GM18870 (cell line): ENCODE results near the gene PPARG.

ENCODE experiments used
- ATAC-seq: cut with Tn5 transposase; IDR thresholded peaks from one replicate; pipeline ENCODE4 v1.9.1; 2021; ENCODE audit warnings: moderate library complexity; ENCODE audit not compliant: unreplicated experiment

Gene PPARG

DNA sequence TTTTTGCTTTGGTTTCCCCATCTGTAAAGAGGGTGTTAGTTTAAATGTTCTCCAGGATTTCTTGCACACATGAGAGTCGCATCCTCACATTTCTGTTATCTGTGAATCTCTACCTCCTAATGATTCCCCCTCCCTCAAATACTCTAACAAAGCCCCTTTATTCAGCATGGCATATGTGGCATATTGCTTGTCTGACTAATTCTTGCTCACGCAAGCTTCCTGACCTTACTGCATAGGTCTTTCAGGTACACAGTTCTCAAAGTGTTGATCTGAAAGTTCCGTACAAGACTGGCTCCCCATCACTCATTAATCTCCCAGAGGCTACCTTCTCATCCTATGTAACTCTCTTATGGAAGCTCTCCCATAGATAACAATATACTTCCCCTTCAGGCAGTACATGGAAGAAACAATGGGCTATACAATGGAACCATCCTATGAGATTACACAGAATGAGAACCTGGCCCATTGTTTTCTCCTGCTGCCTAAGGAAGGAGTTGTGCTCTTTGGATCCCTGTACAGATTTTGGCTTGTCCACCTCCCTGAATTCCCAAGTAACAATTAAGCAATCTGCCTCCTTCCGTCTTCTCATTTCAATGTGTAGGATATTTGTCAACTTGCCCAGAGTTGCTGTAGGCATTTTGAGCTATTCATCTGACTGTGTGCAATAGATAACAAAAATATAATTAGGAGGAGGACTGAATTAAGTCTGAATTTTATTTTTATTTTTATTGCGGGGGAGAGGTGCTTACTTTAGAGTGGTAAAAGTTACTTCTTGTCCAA is 51.0 kb downstream of the PPARG start:
- no peak for ATAC-seq

DNA sequence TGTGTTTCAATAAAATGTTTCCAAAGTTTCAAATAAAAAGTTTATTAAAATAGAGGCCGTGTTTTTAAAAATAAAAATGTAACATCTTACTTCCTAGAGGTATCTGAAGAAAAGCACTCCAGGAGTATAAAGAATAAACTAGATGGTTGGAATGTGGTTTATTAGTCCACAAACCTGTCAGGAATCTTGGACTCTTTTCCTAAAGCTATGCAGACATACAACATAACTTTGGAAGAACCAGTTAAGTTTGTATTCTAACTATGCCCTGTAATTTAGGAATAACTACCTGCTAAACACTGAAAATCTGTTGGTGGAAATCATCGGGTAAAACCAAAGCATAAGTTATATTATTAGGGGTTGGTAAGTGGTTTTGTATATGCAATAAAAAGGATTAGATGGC is 51.6 kb downstream of the PPARG start:
- no peak for ATAC-seq

- ATAC-seq, result no peak
Measured at GRCh38 chr3:12342151-12342550, 53.3 kb downstream of the PPARG start.

DNA sequence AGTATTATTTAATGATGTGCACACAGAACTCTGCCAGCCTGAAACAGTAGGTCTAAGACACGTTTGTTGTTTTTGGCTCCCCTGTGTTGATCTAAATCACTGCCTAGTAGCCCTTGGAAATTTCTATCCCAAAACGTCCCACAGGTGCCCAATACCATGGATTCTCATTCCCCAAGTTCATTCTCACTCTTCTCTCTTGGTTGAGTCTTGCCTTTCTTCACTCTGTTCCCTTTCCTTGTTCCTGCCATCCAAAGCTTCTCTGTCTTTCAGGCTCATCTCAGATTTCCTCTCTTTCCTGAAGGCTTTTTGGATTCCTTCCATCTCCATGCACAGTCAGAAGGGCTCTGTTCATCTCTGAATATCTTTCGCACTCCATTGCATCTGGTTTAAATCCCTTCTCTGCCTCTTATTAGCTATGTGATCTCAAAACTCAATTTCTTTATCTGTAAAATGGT is 54.2 kb downstream of the PPARG start:
- ATAC-seq, result no peak

- ATAC-seq, result no peak
Measured at GRCh38 chr3:12345141-12345561, 56.3 kb downstream of the PPARG start.

GRCh38 chr3:12345584-12346494 is 57.0 kb downstream of the PPARG start:
- ATAC-seq, result no peak

DNA sequence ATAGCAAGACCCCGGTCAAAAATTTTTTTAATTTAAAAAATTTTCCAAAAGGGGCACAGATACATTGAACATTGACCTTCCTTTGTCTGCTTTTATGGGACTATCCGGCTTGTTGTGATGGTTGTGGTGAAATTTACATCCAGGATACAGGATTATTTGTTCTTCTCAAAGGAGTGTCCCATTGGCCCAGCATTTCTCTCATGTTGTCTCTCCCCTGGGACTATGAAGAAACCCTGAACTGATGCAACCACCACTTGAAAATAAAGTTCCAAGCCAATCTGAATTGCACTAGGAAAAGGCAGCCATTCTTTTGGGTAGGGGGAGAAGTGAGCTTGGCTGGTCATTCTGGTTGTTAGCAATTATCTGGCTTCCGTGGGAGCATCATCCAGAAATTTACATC is 58.4 kb downstream of the PPARG start:
- no peak for ATAC-seq

DNA sequence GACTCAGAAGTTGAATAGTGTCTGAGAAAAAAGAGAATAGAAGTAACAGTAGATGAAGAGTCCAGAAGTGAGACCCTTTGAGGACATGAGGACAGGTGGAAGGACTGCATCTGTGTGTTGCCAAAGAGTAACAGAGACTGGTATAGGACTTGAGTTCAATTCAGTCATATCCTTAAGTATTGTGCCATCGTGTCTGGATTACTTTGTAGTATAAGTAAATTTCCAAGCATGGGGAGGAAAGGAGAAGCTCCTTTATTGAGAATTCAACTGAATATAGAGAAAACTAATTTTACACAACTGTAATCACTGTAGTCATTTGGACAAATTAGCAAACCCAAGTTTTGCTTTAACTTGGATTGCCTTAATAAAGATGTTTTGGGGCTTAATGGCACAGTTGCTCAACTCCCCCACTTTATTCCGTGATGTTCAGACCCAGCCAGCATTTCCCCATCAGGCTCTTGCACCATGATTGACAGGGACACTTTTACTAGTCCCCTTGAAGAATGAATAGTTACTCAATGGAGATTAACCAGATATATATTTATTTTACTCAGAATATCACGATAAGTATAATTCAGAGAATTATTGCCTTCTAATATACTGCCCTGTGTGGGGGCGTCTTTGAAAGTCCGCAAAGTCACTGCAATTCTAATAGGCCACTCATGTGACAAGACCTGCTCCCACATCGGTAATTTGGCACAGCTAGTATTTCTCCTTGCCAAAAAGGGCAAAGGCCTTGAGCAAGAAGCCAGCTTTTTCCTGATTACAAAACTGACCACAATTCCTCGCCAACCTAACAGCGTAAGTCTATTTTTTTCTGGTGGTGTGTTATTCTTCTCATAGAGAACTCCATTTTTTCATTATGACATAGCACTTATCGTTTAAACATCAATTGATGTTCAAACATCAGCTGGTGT is 61.3 kb downstream of the PPARG start:
- ATAC-seq, result no peak

- no peak for ATAC-seq
Measured at GRCh38 chr3:12351145-12351544, 62.3 kb downstream of the PPARG start.

GRCh38 chr3:12352253-12352652 is 63.4 kb downstream of the PPARG start:
- no peak for ATAC-seq

GRCh38 chr3:12352755-12353154 is 63.9 kb downstream of the PPARG start:
- ATAC-seq, result no peak

DNA sequence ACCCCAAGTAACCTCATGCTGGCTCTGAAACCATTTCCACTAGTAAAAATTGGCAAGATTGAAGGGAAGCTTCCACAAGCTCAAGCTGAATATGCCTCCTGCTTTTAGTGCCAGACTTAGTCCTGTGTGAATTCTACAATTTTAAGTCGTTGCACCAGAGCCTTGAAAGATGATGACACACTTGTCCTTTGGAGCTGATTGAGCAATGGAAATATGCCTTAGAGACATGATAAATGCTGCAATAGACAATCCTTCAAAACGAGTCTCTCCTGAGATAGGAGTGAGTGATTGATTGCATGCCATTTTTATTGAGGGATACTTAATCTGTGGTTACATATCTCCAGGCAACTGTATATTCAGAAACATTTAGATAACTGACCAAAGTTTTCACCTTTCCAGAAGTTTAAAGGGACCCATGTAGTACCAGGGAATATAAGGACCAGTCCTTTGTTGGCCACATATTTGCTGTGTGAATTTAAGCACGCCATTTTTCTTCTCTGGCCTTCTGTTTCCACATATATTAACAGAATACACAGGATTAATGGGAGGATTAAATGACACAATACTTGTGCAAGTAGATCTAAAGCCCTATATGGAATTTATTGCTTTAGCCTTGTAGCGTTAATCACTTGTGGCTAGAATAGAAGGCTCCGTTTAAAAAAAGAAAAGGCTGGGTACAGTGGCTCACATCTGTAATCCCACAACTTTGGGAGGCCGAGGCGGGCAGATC is 65.1 kb downstream of the PPARG start:
- ATAC-seq, result no peak

DNA sequence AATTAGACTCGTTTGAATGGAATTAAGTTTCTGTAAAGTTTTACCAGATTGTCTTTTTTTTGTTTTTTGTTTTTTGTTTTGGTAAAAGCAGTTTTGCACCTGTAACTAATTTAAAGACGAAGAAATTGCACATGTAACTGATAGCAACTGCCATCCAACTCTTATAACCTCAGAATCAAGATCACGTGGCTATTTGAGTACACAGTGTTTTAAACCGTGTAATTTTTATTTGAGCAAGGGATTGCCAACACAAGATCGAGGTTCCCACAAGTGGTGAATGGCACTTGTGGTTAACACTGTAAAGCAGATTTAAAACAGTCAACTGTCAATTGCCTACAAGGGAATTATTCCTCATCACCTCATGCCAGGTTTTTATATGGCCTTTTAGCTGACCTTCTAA is 67.3 kb downstream of the PPARG start:
- no peak for ATAC-seq

DNA sequence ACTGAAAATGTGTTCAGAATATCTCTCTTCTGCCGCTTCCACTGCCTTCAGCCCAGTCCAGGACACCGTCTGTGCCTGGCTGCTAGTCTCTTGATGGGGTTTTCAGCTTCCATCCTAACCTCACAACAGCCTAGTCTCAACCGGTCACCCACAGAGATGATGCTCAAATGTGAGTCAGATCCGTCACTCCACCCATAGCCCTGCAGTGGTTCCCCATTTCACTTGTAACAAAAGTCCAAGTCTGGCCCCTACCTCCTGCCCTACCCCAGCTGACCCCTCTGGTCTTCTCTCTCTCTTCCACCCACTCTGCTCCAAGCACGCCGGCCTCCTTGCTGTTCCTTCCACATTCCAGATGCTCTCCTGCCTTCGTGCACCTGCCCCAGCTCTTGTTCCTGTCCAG is 68.1 kb downstream of the PPARG start:
- no peak for ATAC-seq

GRCh38 chr3:12357456-12357855 is 68.6 kb downstream of the PPARG start:
- no peak for ATAC-seq

GRCh38 chr3:12363397-12364195 is 74.7 kb downstream of the PPARG start:
- ATAC-seq, result no peak

- no peak for ATAC-seq
Measured at GRCh38 chr3:12367346-12367745, 78.5 kb downstream of the PPARG start.

- no peak for ATAC-seq
Measured at GRCh38 chr3:12369029-12369428, 80.2 kb downstream of the PPARG start.

DNA sequence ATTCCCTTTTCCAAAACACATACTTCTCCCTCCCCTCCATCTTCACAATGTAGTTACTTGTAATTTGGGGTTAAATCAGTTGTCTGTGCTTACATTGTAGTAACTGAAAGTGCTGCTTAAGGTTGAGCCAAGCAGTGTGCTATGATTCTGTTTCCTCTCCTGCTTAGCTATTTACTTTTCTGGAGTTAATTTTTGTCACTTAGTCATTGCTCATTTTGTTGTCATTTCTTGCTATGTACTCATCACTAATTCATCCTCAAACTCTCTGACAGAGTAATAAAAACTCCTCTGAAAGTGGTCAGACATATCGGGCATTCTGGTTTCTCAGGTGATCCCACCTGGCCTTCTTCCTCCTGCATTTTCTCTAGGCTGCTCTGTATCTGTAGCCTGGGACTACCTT is 80.7 kb downstream of the PPARG start:
- no peak for ATAC-seq
